ENCODE data around the gene CDK6.
A peak's percentile ranks its signal among the peaks of the same experiment; 100 is the strongest.

CDK6 gene

DNA sequence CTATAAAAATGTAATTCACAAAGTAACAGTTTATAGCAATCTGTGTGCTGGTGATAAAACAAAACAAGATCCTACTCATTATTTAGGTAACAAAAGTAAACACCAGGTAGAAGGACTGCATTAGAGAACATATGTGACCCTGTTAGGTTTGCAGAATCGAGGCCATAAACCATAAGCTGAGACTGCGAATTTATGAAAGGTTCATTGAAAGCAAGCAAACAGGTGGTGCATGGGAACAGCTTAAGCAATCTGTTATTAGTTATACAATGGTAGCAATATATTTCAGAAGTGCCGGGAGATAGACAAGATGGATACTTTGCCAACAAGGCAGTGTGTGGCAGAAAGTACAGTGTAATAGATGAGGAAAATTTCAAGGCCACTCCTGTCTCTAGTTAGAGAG is 222.7 kb downstream of the CDK6 start:
- in situ Hi-C loops (cut with HindIII; ENCODE audit: low pct_ligation_motif_present, low sequenced_read_pairs) = no loop called here
- Histone ChIP-seq H3K27me3 (replicated peaks) (no peaks in the 10 kb centered on the region), H3K4me3 (ENCODE audit: low read depth, low read length) (no peak overlapping the region), H3K27ac (no peak overlapping the region), H3K36me3 (replicated peaks) (peaks cover 36% of the 10 kb centered on the region)
- DNase-seq = no peak
- TF ChIP-seq, protein P1, sequence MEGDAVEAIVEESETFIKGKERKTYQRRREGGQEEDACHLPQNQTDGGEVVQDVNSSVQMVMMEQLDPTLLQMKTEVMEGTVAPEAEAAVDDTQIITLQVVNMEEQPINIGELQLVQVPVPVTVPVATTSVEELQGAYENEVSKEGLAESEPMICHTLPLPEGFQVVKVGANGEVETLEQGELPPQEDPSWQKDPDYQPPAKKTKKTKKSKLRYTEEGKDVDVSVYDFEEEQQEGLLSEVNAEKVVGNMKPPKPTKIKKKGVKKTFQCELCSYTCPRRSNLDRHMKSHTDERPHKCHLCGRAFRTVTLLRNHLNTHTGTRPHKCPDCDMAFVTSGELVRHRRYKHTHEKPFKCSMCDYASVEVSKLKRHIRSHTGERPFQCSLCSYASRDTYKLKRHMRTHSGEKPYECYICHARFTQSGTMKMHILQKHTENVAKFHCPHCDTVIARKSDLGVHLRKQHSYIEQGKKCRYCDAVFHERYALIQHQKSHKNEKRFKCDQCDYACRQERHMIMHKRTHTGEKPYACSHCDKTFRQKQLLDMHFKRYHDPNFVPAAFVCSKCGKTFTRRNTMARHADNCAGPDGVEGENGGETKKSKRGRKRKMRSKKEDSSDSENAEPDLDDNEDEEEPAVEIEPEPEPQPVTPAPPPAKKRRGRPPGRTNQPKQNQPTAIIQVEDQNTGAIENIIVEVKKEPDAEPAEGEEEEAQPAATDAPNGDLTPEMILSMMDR (IDR thresholded peaks at IDR 0.05; ENCODE audit: low read depth, low read length, missing control alignments) = no peak

GRCh38 chr7:92613214-92613613 is 223.2 kb downstream of the CDK6 start:
- no peak overlapping the region for H3K27ac ChIP-seq
- no peaks in the 10 kb centered on the region for H3K27me3 ChIP-seq (replicated peaks)
- peaks cover 36% of the 10 kb centered on the region for H3K36me3 ChIP-seq (replicated peaks)
- H3K4me3 ChIP-seq (ENCODE audit: low read depth, low read length) = no peak overlapping the region
- no peak for DNase-seq
- in situ Hi-C loops (cut with HindIII; ENCODE audit: low pct_ligation_motif_present, low sequenced_read_pairs) = no loop called here
- TF ChIP-seq, protein P1 (IDR thresholded peaks at IDR 0.05; ENCODE audit: low read depth, low read length, missing control alignments) = no peak

DNA sequence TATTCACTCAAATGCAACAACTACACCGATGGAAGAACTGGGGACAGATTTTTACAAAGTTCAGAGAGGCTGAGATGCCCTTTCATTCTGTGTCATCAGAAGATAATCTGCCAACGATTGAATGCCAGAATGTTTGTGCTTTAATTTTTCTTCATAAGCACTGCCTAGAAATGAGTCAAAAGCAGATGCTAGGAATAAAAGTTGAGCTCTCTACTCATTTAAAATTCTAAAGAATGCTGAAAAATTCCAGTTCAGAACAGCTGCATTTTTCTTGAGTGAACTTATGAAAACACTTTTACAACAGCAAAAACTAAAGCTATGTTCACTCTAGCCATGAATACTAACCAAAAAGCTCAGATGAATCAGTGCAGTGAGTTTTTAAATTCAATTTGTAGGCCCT is 223.9 kb downstream of the CDK6 start:
- no peak for DNase-seq
- Histone ChIP-seq H3K27ac (peak overlapping the region; percentile 31), H3K27me3 (replicated peaks) (no peaks in the 10 kb centered on the region), H3K4me3 (ENCODE audit: low read depth, low read length) (no peak overlapping the region), H3K36me3 (replicated peaks) (peaks cover 32% of the 10 kb centered on the region)
- TF ChIP-seq, protein P1 (IDR thresholded peaks at IDR 0.05; ENCODE audit: low read depth, low read length, missing control alignments) = no peak
- in situ Hi-C loops (cut with HindIII; ENCODE audit: low pct_ligation_motif_present, low sequenced_read_pairs) = no loop called here

- TF ChIP-seq, protein P1 (IDR thresholded peaks at IDR 0.05; ENCODE audit: low read depth, low read length, missing control alignments) = no peak
- DNase-seq = no peak
- no peak overlapping the region for H3K27ac ChIP-seq
- no peak overlapping the region for H3K4me3 ChIP-seq (ENCODE audit: low read depth, low read length)
- H3K27me3 ChIP-seq (replicated peaks) = no peaks in the 10 kb centered on the region
- in situ Hi-C loops (cut with HindIII; ENCODE audit: low pct_ligation_motif_present, low sequenced_read_pairs) = no loop called here
- H3K36me3 ChIP-seq (replicated peaks) = peaks cover 26% of the 10 kb centered on the region
These were observed 224.6 kb downstream of the CDK6 start for GRCh38 chr7:92611735-92612134.

DNA sequence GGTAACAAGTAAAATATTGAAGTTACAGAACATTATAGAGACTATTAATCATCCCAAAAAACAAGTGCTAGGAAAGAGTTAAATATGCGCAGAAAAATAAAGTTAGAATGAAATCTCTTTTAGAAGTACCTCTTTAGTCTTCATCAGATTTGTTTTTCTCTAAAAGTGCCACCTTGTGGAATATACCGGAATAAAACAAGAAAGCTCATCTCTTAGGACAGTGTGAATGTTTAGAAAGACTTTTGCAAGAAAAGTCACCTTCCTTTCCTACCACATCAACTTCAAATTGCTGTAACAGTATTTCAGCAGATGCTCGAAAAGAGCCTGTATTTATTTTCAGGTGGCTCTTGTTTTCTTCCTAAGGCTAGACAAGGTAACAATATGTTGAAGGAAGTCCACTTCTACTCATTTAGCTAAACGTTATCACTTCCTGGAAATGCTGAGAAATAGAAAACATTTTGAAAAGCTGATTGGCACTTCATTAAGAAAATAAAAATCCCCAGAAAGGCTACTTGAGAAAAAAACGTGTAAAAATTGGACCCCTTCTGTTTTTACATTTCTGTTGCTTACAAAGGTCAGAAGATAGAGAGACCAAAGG is 226.4 kb downstream of the CDK6 start:
- in situ Hi-C loops (cut with HindIII; ENCODE audit: low pct_ligation_motif_present, low sequenced_read_pairs) = no loop called here
- DNase-seq = no peak
- TF ChIP-seq, protein P1 (IDR thresholded peaks at IDR 0.05; ENCODE audit: low read depth, low read length, missing control alignments) = no peak
- H3K36me3 ChIP-seq (replicated peaks) = peaks cover 23% of the 10 kb centered on the region
- no peak overlapping the region for H3K4me3 ChIP-seq (ENCODE audit: low read depth, low read length)
- no peaks in the 10 kb centered on the region for H3K27me3 ChIP-seq (replicated peaks)
- no peak overlapping the region for H3K27ac ChIP-seq
